GM21526 (cell line): ENCODE data around the gene SETBP1.

Source experiments
- ATAC-seq: cut with Tn5 transposase; IDR thresholded peaks from one replicate; pipeline ENCODE4 v1.9.1; 2021; ENCODE audit warnings: moderate library complexity; ENCODE audit not compliant: unreplicated experiment, low FRiP score

The SETBP1 gene

GRCh38 chr18:44679056-44679913 lies 1.4 kb upstream of the SETBP1 start:
- peak; percentile 82 for ATAC-seq

- ATAC-seq: no peak
Measured at GRCh38 chr18:44679914-44680272, 795 bp upstream of the SETBP1 start.

- no peak for ATAC-seq
Measured at GRCh38 chr18:44681076-44681970, 635 bp downstream of the SETBP1 start.

- peak; percentile 27 for ATAC-seq
Measured at GRCh38 chr18:44682201-44682870, 1.6 kb downstream of the SETBP1 start.

- ATAC-seq: no peak
Measured at GRCh38 chr18:44682871-44683221, 2.2 kb downstream of the SETBP1 start.

- no peak for ATAC-seq
Measured at GRCh38 chr18:44683556-44683955, 2.9 kb downstream of the SETBP1 start.

GRCh38 chr18:44685296-44685695 lies 4.6 kb downstream of the SETBP1 start:
- ATAC-seq: no peak

GRCh38 chr18:44686156-44686555 lies 5.5 kb downstream of the SETBP1 start:
- no peak for ATAC-seq

GRCh38 chr18:44687421-44687820 lies 6.7 kb downstream of the SETBP1 start:
- no peak for ATAC-seq

GRCh38 chr18:44689736-44690135 lies 9.0 kb downstream of the SETBP1 start:
- no peak for ATAC-seq

- no peak for ATAC-seq
Measured at GRCh38 chr18:44691148-44691925, 10.6 kb downstream of the SETBP1 start.

- no peak for ATAC-seq
Measured at GRCh38 chr18:44693030-44693784, 12.5 kb downstream of the SETBP1 start.

GRCh38 chr18:44695503-44695902 lies 14.8 kb downstream of the SETBP1 start:
- no peak for ATAC-seq

GRCh38 chr18:44696892-44697291 lies 16.2 kb downstream of the SETBP1 start:
- ATAC-seq: no peak

- ATAC-seq: no peak
Measured at GRCh38 chr18:44697315-44697714, 16.6 kb downstream of the SETBP1 start.

GRCh38 chr18:44698518-44698917 lies 17.8 kb downstream of the SETBP1 start:
- no peak for ATAC-seq

GRCh38 chr18:44699572-44700261 lies 19.0 kb downstream of the SETBP1 start:
- no peak for ATAC-seq

GRCh38 chr18:44700652-44701051 lies 20.0 kb downstream of the SETBP1 start:
- ATAC-seq: no peak

- ATAC-seq: no peak
Measured at GRCh38 chr18:44701227-44701626, 20.5 kb downstream of the SETBP1 start.
